Stimulated activated CD4-positive, alpha-beta T cell treated with anti-CD3 and anti-CD28 coated beads, Interleukin-2, amount 100 ng/mL, for 24 hours (primary cell): ENCODE data around the gene SHANK1.

Experiments
- DNase-seq, 2 donors: peaks; one replicate each; pipeline ENCODE4 v3.0.0-alpha.2; 2020

SHANK1 gene

GRCh38 chr19:50657712-50658440 is 61.7 kb downstream of the SHANK1 start:
- DNase-seq: peak; percentile 81 to 91

GRCh38 chr19:50657222-50657669 is 62.4 kb downstream of the SHANK1 start:
- no peak for DNase-seq

GRCh38 chr19:50654882-50655281 is 64.7 kb downstream of the SHANK1 start:
- DNase-seq: no peak

GRCh38 chr19:50652722-50653121 is 66.9 kb downstream of the SHANK1 start:
- DNase-seq: no peak

GRCh38 chr19:50651174-50651573 is 68.4 kb downstream of the SHANK1 start:
- no peak for DNase-seq

- DNase-seq: no peak
Observed at GRCh38 chr19:50649433-50650391, 69.9 kb downstream of the SHANK1 start, which contains the start of gene C19orf81. Gene C19orf81 (plus strand): TSS chr19:50649445. CDS start chr19:50649445, 0 bp downstream.

GRCh38 chr19:50648659-50649058 is 70.9 kb downstream of the SHANK1 start:
- DNase-seq: no peak

- DNase-seq: no peak
Observed at GRCh38 chr19:50647879-50648615, 71.6 kb downstream of the SHANK1 start.

- no peak for DNase-seq
Observed at GRCh38 chr19:50646074-50646807, 73.4 kb downstream of the SHANK1 start.

- DNase-seq: no peak
Observed at GRCh38 chr19:50645107-50645506, 74.5 kb downstream of the SHANK1 start.

GRCh38 chr19:50644315-50644915 is 75.2 kb downstream of the SHANK1 start:
- DNase-seq: no peak

- no peak for DNase-seq
Observed at GRCh38 chr19:50640368-50640767, 79.2 kb downstream of the SHANK1 start.

- peak; percentile 34 to 57 for DNase-seq
Observed at GRCh38 chr19:50639121-50640112, 80.2 kb downstream of the SHANK1 start, which contains the start of gene SYT3. Gene SYT3 (minus strand): TSS chr19:50639881. CDS start chr19:50637411, 2,470 bp downstream.

- no peak for DNase-seq
Observed at GRCh38 chr19:50638600-50638999, 81.0 kb downstream of the SHANK1 start.

- no peak for DNase-seq
Observed at GRCh38 chr19:50636317-50637085, 83.1 kb downstream of the SHANK1 start.

- no peak for DNase-seq
Observed at GRCh38 chr19:50633973-50634372, 85.6 kb downstream of the SHANK1 start.

- no peak for DNase-seq
Observed at GRCh38 chr19:50633359-50633758, 86.2 kb downstream of the SHANK1 start.

- no peak for DNase-seq
Observed at GRCh38 chr19:50632151-50632835, 87.3 kb downstream of the SHANK1 start.

- no peak for DNase-seq
Observed at GRCh38 chr19:50629801-50630200, 89.8 kb downstream of the SHANK1 start.
